PC-9 (cell line): ENCODE measurements around the gene CADM2. TPM values are rescaled to one million over a fixed set of nuclear protein-coding genes. Genes with fewer than 3 reads are reported as not detected.

ENCODE experiments used
- BruUV-seq: library from RNA; stranded (reverse); fragments of 400-500 nt; replicated peaks from 2 replicates; lab custom pipeline; 2021; lab: Mats Ljungman, UMichigan
- CTCF ChIA-PET: fragments of 300-600 bp; sonication (Branson Sonifier 250); formaldehyde crosslinking; loops from one replicate; lab custom pipeline; 2022; ENCODE audit warnings: antibody characterized with exemption; lab: Charles Lee
- POLR2A ChIA-PET: fragments of 300-600 bp; sonication (Branson Sonifier 250); formaldehyde crosslinking; loops from one replicate; lab custom pipeline; 2022; ENCODE audit warnings: antibody characterized with exemption; ENCODE audit not compliant: unreplicated experiment; lab: Charles Lee
- DNase-seq, 2 experiments: peaks; one replicate each; pipeline versions ENCODE4 v3.0.0 to v3.0.0-alpha.2; 2015 to 2022; ENCODE audit warnings: mixed read lengths in 1 of 2
- H2AFZ ChIP-seq: fragments of 200-600 bp; sonication (generic); 2 replicates; pipeline ENCODE4 v1.8.1; 2017; ENCODE audit warnings: antibody characterized with exemption
- H3F3A ChIP-seq: fragments of 200-600 bp; sonication (generic); 2 replicates; pipeline ENCODE4 v1.8.1; 2017; ENCODE audit warnings: antibody characterized with exemption, mild to moderate bottlenecking, low read depth; ENCODE audit not compliant: insufficient read depth
- H3K27ac ChIP-seq: fragments of 200-600 bp; sonication (generic); 2 replicates; pipeline ENCODE4 v1.6.1; 2016; ENCODE audit warnings: mixed run types
- H3K27me3 ChIP-seq: fragments of 200-600 bp; sonication (generic); 2 replicates; pipeline ENCODE4 v1.6.1; 2016; ENCODE audit warnings: low read depth, mixed run types; ENCODE audit not compliant: insufficient read depth
- H3K36me3 ChIP-seq: fragments of 200-600 bp; sonication (generic); 2 replicates; pipeline ENCODE4 v1.6.1; 2016; ENCODE audit warnings: low read depth, mixed run types
- H3K4me1 ChIP-seq: fragments of 200-600 bp; sonication (generic); replicated peaks from 2 replicates; pipeline ENCODE4 v1.6.1; 2016; ENCODE audit warnings: mixed run types; ENCODE audit not compliant: insufficient read depth
- H3K4me2 ChIP-seq: fragments of 200-600 bp; sonication (generic); 2 replicates; pipeline ENCODE4 v1.6.1; 2017; ENCODE audit warnings: mixed run types
- H3K4me3 ChIP-seq: fragments of 200-600 bp; sonication (generic); 2 replicates; pipeline ENCODE4 v1.6.1; 2016; ENCODE audit warnings: mixed run types
- H3K79me2 ChIP-seq: fragments of 200-600 bp; sonication (generic); 2 replicates; pipeline ENCODE4 v1.6.1; 2017; ENCODE audit warnings: low read depth, mixed run types
- H3K9me2 ChIP-seq: fragments of 200-600 bp; sonication (generic); 2 replicates; pipeline ENCODE4 v1.8.1; 2017; ENCODE audit warnings: mild to moderate bottlenecking; ENCODE audit not compliant: insufficient read depth
- H3K9me3 ChIP-seq: fragments of 200-600 bp; sonication (generic); 2 replicates; pipeline ENCODE4 v1.8.1; 2016; ENCODE audit warnings: low read depth; ENCODE audit not compliant: insufficient read depth
- H4K20me1 ChIP-seq: fragments of 200-600 bp; sonication (generic); 2 replicates; pipeline ENCODE4 v1.8.1; 2017; ENCODE audit not compliant: insufficient read depth
- EZH2 ChIP-seq: fragments of 200-600 bp; sonication (generic); IDR thresholded peaks from 2 replicates; pipeline ENCODE4 v1.8.0; 2017; ENCODE audit warnings: antibody characterized with exemption, low read depth
- intact Hi-C: fragments of 100-400 bp; cut with micrococcal nuclease; formaldehyde crosslinking; loops from one replicate; pipeline ENCODE4 v1.10.0; 2022; ENCODE audit not compliant: unreplicated experiment
- total RNA-seq: library from RNA; stranded (reverse); gene quantifications from 2 replicates; pipeline ENCODE4 v1.2.3, GENCODE V29; 2021
- TF ChIP-seq, protein P1 (sequence below): fragments of 200-600 bp; sonication (generic); conservative IDR thresholded peaks from 2 replicates; pipeline ENCODE4 v1.6.1; 2017; ENCODE audit warnings: mixed run types, antibody characterized with exemption, mild to moderate bottlenecking, moderate library complexity

CADM2 gene
- total RNA-seq, 1 experiment from 2014 or later = 0.59 TPM

DNA sequence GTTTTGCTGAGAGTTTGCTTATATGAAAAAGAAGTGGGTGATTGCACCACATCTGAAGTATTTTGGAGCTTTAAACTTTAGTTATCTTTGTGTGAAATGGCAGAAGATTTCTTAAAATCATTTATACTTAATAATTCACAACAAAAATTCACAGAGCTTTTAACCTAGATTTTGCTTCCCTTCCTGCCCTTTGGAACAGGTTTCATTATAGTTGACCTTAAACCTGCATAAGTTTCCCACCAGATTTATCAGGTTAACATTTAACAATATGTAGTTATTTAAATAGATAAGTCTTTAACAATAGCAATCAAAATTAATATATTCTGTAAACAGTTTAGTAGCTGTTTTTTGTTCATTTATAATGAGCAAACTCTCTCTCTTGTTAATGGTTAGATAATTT lies 30.3 kb downstream of the CADM2 start:
- H3K4me2 ChIP-seq = no peak overlapping the region
- POLR2A ChIA-PET = no interaction called here
- H3K9me3 ChIP-seq = no peaks in the 10 kb centered on the region
- BruUV-seq = no TSS peak
- H3K27ac ChIP-seq = no peak overlapping the region
- H3F3A ChIP-seq = no peaks in the 10 kb centered on the region
- H3K79me2 ChIP-seq = no peaks in the 10 kb centered on the region
- H3K4me3 ChIP-seq = no peak overlapping the region
- no peaks in the 10 kb centered on the region for H3K4me1 ChIP-seq
- H3K36me3 ChIP-seq = no peaks in the 10 kb centered on the region
- H3K27me3 ChIP-seq = no peaks in the 10 kb centered on the region
- intact Hi-C loops = no loop called here
- no peak for DNase-seq
- no peaks in the 10 kb centered on the region for H3K9me2 ChIP-seq
- no peak for TF ChIP-seq EZH2
- TF ChIP-seq, protein P1, sequence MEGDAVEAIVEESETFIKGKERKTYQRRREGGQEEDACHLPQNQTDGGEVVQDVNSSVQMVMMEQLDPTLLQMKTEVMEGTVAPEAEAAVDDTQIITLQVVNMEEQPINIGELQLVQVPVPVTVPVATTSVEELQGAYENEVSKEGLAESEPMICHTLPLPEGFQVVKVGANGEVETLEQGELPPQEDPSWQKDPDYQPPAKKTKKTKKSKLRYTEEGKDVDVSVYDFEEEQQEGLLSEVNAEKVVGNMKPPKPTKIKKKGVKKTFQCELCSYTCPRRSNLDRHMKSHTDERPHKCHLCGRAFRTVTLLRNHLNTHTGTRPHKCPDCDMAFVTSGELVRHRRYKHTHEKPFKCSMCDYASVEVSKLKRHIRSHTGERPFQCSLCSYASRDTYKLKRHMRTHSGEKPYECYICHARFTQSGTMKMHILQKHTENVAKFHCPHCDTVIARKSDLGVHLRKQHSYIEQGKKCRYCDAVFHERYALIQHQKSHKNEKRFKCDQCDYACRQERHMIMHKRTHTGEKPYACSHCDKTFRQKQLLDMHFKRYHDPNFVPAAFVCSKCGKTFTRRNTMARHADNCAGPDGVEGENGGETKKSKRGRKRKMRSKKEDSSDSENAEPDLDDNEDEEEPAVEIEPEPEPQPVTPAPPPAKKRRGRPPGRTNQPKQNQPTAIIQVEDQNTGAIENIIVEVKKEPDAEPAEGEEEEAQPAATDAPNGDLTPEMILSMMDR = no peak
- H4K20me1 ChIP-seq = no peaks in the 10 kb centered on the region
- no peak overlapping the region for H2AFZ ChIP-seq
- CTCF ChIA-PET = no interaction called here

DNA sequence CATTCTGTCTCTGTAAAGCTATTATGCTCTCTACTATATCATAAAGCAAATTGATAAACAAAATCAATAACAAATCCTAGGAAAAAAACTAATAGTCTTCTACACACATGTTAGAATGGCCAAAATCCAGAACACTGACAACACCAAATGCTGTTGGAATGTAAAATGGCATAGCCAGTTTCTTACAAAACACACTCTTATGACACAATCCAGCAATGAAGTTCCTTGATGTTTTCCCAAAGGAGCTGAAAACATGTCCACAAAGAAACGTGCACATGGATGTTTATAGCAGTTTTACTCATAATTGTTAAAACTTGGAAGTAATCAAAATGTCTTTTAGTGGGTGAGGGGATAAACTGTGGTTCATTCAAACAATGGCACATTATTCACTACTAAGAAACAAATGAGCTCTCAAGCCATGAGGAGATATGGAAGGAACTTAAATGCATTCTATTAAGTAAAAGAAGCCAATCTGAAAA lies 32.7 kb downstream of the CADM2 start:
- CTCF ChIA-PET = no interaction called here
- Histone ChIP-seq H3K4me1 (no peaks in the 10 kb centered on the region), H3K9me3 (no peaks in the 10 kb centered on the region), H2AFZ (peak overlapping the region; percentile 33; the same call in 1 of the 2 replicates), H4K20me1 (no peaks in the 10 kb centered on the region), H3F3A (no peaks in the 10 kb centered on the region), H3K27ac (no peak overlapping the region), H3K36me3 (no peaks in the 10 kb centered on the region), H3K9me2 (no peaks in the 10 kb centered on the region), H3K4me3 (no peak overlapping the region), H3K4me2 (no peak overlapping the region), H3K27me3 (no peaks in the 10 kb centered on the region), H3K79me2 (no peaks in the 10 kb centered on the region)
- no peak for TF ChIP-seq EZH2
- TF ChIP-seq, protein P1 = no peak
- no TSS peak for BruUV-seq
- intact Hi-C loops = no loop called here
- POLR2A ChIA-PET = no interaction called here
- DNase-seq = no peak

DNA sequence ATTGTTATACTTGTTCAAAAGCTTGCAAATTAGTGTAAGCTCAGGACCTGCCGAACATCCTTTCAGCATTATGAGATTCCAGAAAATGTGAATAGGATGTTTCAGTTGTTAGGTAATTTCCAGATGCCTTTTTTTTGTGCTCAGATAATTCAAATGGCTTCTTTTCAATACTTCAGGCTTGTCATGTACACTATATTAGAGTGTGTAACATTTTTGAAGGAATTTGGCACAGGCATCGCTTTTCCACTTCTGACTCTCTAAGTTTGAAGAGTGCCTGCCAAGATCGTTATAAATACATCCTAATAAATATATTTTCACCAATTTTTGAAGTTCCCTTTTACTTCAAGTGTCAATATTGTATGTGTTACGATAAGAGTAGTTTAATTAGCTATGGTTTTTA lies 35.2 kb downstream of the CADM2 start:
- no peaks in the 10 kb centered on the region for H4K20me1 ChIP-seq
- no TSS peak for BruUV-seq
- no peaks in the 10 kb centered on the region for H3K9me3 ChIP-seq
- no peak overlapping the region for H3K27ac ChIP-seq
- no peak overlapping the region for H3K4me3 ChIP-seq
- no peaks in the 10 kb centered on the region for H3F3A ChIP-seq
- no peaks in the 10 kb centered on the region for H3K4me1 ChIP-seq
- TF ChIP-seq, protein P1 = no peak
- no peak for TF ChIP-seq EZH2
- no peak overlapping the region for H2AFZ ChIP-seq
- no peaks in the 10 kb centered on the region for H3K79me2 ChIP-seq
- no peak overlapping the region for H3K4me2 ChIP-seq
- H3K36me3 ChIP-seq = no peaks in the 10 kb centered on the region
- H3K9me2 ChIP-seq = no peaks in the 10 kb centered on the region
- H3K27me3 ChIP-seq = no peaks in the 10 kb centered on the region
- DNase-seq = no peak
- POLR2A ChIA-PET = no interaction called here
- intact Hi-C loops = no loop called here
- CTCF ChIA-PET = interaction anchor here (0.5 kb wide), 1 partner anchor 45 kb away, joined by 3 read pairs; no protein-coding TSS in a partner anchor
